Hematopoietic multipotent progenitor cell treated with erythropoietin and hydrocortisone succinate and interleukin-3 and kit ligand, for 4 days (in vitro differentiated cells): ENCODE results near the gene UBE4A.
"Not testable (repeated sequence)": the region's sequence is repeated elsewhere in the genome, so short reads cannot be mapped to it uniquely, and the experiment has no call there.

Experiments
- DNase-seq: peaks from one replicate; pipeline ENCODE4 v3.0.0-alpha.2; 2015

UBE4A gene

GRCh38 chr11:118343248-118343647 lies 16.2 kb upstream of the UBE4A start:
- no peak for DNase-seq

GRCh38 chr11:118343981-118344515 lies 15.4 kb upstream of the UBE4A start, which contains the start of gene CD3G:
Gene CD3G, plus strand, starts transcription at chr11:118344344. Its CDS starts 80 bp downstream, at chr11:118344424.
- no peak for DNase-seq

GRCh38 chr11:118349475-118349874 lies 9.9 kb upstream of the UBE4A start:
- no peak for DNase-seq

GRCh38 chr11:118353084-118353710 lies 6.2 kb upstream of the UBE4A start:
- peak; percentile 78 for DNase-seq

- no peak for DNase-seq
Measured at GRCh38 chr11:118358071-118358470, 1.3 kb upstream of the UBE4A start.

- no peak for DNase-seq
Measured at GRCh38 chr11:118364956-118365615, 5.7 kb downstream of the UBE4A start.

- no peak for DNase-seq
Measured at GRCh38 chr11:118366287-118366686, 6.9 kb downstream of the UBE4A start.

- DNase-seq = no peak
Measured at GRCh38 chr11:118370774-118371173, 11.4 kb downstream of the UBE4A start.

GRCh38 chr11:118373263-118373662 lies 13.9 kb downstream of the UBE4A start:
- no peak for DNase-seq

GRCh38 chr11:118373871-118374270 lies 14.5 kb downstream of the UBE4A start:
- no peak for DNase-seq

GRCh38 chr11:118374729-118375128 lies 15.3 kb downstream of the UBE4A start:
- DNase-seq = no peak

GRCh38 chr11:118375978-118376377 lies 16.6 kb downstream of the UBE4A start:
- DNase-seq = no peak

GRCh38 chr11:118379497-118379896 lies 20.1 kb downstream of the UBE4A start:
- no peak for DNase-seq

- DNase-seq = no peak
Measured at GRCh38 chr11:118380571-118380970, 21.2 kb downstream of the UBE4A start.

- DNase-seq = no peak
Measured at GRCh38 chr11:118382954-118383353, 23.6 kb downstream of the UBE4A start.

- DNase-seq = no peak
Measured at GRCh38 chr11:118383657-118384056, 24.3 kb downstream of the UBE4A start.

- DNase-seq = peak; percentile 43
Measured at GRCh38 chr11:118396097-118396501, 36.7 kb downstream of the UBE4A start.

GRCh38 chr11:118397448-118397847 lies 38.0 kb downstream of the UBE4A start:
- DNase-seq = no peak

GRCh38 chr11:118398791-118399559 lies 39.6 kb downstream of the UBE4A start:
- DNase-seq = peak; percentile 17

GRCh38 chr11:118401151-118401879 lies 41.9 kb downstream of the UBE4A start, which contains the start of gene ATP5MG:
Gene ATP5MG, plus strand, starts transcription at chr11:118401606. Its CDS starts 60 bp downstream, at chr11:118401666.
- DNase-seq = peak; percentile 96

- DNase-seq = peak; percentile 44
Measured at GRCh38 chr11:118401880-118402590, 42.6 kb downstream of the UBE4A start.

GRCh38 chr11:118402594-118402993 lies 43.2 kb downstream of the UBE4A start:
- not testable (repeated sequence) for DNase-seq
